DOHH2 (cell line): ENCODE results near the gene RIPOR3.

Source experiments
- H3F3A ChIP-seq: fragments of 200-600 bp; sonication (generic), shearing (Covaris generic); 2 replicates; pipeline ENCODE4 v1.6.0; 2016; ENCODE audit warnings: antibody characterized with exemption, mild to moderate bottlenecking; ENCODE audit not compliant: control insufficient read depth, insufficient read depth
- H3K27ac ChIP-seq: fragments of 200-600 bp; sonication (generic); 2 replicates; pipeline ENCODE4 v1.5.1; 2014; ENCODE audit warnings: low read depth, mild to moderate bottlenecking, low read length, moderate library complexity
- H3K27me3 ChIP-seq: fragments of 200-600 bp; sonication (generic); 2 replicates; pipeline ENCODE4 v1.6.1; 2014; ENCODE audit warnings: mild to moderate bottlenecking, low read length, mixed read lengths; ENCODE audit not compliant: control insufficient read depth
- H3K36me3 ChIP-seq: fragments of 200-600 bp; sonication (generic); 2 replicates; pipeline ENCODE4 v1.6.1; 2014; ENCODE audit warnings: mild to moderate bottlenecking, low read length, moderate library complexity, mixed read lengths; ENCODE audit not compliant: control insufficient read depth
- H3K4me1 ChIP-seq: fragments of 200-600 bp; sonication (generic); 2 replicates; pipeline ENCODE4 v1.6.1; 2014; ENCODE audit warnings: mild to moderate bottlenecking, low read length, mixed read lengths; ENCODE audit not compliant: control insufficient read depth
- H3K4me2 ChIP-seq: fragments of 200-600 bp; sonication (generic); 2 replicates; pipeline ENCODE4 v1.6.0; 2014; ENCODE audit warnings: mild to moderate bottlenecking, low read length, moderate library complexity
- H3K4me3 ChIP-seq: fragments of 200-600 bp; sonication (generic); 2 replicates; pipeline ENCODE4 v1.5.1; 2014; ENCODE audit warnings: mild to moderate bottlenecking, low read length, mixed read lengths
- H3K79me2 ChIP-seq: fragments of 200-600 bp; sonication (generic); 2 replicates; pipeline ENCODE4 v1.6.1; 2014; ENCODE audit warnings: mild to moderate bottlenecking, low read length, mixed read lengths; ENCODE audit not compliant: control insufficient read depth
- H3K9me2 ChIP-seq: fragments of 200-600 bp; sonication (generic); replicated peaks from 2 replicates; pipeline ENCODE4 v1.6.1; 2014; ENCODE audit warnings: mild to moderate bottlenecking, low read length, mixed read lengths; ENCODE audit not compliant: control insufficient read depth
- H3K9me3 ChIP-seq: fragments of 200-600 bp; sonication (generic); 2 replicates; pipeline ENCODE4 v1.6.1; 2014; ENCODE audit warnings: antibody characterized with exemption, low read length, mixed read lengths; ENCODE audit not compliant: control insufficient read depth, insufficient read depth
- H4K20me1 ChIP-seq: fragments of 200-600 bp; sonication (generic); 2 replicates; pipeline ENCODE4 v1.6.0; 2014; ENCODE audit warnings: low read depth, mild to moderate bottlenecking, antibody characterized with exemption, low read length, moderate library complexity; ENCODE audit not compliant: control insufficient read depth, insufficient read depth
- EZH2phosphoT487 ChIP-seq: fragments of 200-600 bp; sonication (generic); IDR thresholded peaks from 2 replicates; pipeline ENCODE4 v1.6.1; 2017; ENCODE audit warnings: borderline replicate concordance, mild to moderate bottlenecking, antibody characterized with exemption, low read length, moderate library complexity, mixed read lengths
- TF ChIP-seq, protein P1 (sequence below): fragments of 200-600 bp; sonication (generic); IDR thresholded peaks from one replicate; pipeline ENCODE4 v1.5.1; 2014; ENCODE audit warnings: antibody characterized with exemption, mild to moderate bottlenecking, low read depth, low read length; ENCODE audit not compliant: poor library complexity, severe bottlenecking

Gene RIPOR3

DNA sequence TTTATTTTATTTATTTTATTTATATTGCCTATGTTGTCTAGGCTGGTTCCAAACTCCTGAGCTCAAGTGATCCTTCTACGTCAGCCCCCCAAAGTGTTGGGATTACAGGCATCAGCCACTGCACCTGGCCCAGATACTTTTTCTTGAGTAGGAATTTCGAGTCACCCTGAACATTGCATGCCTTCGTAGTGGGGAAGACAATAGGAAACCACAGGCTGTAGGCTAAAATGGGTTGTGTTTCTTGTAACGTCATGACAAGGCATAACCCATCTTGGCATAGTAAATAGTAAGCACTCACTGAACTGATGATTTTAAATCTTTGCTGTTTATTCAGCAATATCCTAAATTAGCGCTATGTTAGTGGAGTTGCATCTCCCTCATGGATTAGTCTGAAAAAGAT, 146.2 kb downstream of the RIPOR3 start:
- Histone ChIP-seq H3K79me2 (peaks cover 65% of the 10 kb centered on the region), H3K36me3 (peaks cover 5% of the 10 kb centered on the region), H3K27me3 (no peaks in the 10 kb centered on the region), H3K4me1 (peaks cover 80% of the 10 kb centered on the region), H3K4me2 (no peak overlapping the region), H3K4me3 (no peak overlapping the region), H3F3A (peaks cover 22% of the 10 kb centered on the region), H3K27ac (no peak overlapping the region), H4K20me1 (peaks cover 6% of the 10 kb centered on the region; the same call in 1 of the 2 replicates), H3K9me3 (no peaks in the 10 kb centered on the region), H3K9me2 (no peaks in the 10 kb centered on the region)
- TF ChIP-seq EZH2phosphoT487: no peak
- TF ChIP-seq, protein P1, sequence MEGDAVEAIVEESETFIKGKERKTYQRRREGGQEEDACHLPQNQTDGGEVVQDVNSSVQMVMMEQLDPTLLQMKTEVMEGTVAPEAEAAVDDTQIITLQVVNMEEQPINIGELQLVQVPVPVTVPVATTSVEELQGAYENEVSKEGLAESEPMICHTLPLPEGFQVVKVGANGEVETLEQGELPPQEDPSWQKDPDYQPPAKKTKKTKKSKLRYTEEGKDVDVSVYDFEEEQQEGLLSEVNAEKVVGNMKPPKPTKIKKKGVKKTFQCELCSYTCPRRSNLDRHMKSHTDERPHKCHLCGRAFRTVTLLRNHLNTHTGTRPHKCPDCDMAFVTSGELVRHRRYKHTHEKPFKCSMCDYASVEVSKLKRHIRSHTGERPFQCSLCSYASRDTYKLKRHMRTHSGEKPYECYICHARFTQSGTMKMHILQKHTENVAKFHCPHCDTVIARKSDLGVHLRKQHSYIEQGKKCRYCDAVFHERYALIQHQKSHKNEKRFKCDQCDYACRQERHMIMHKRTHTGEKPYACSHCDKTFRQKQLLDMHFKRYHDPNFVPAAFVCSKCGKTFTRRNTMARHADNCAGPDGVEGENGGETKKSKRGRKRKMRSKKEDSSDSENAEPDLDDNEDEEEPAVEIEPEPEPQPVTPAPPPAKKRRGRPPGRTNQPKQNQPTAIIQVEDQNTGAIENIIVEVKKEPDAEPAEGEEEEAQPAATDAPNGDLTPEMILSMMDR: no peak

DNA sequence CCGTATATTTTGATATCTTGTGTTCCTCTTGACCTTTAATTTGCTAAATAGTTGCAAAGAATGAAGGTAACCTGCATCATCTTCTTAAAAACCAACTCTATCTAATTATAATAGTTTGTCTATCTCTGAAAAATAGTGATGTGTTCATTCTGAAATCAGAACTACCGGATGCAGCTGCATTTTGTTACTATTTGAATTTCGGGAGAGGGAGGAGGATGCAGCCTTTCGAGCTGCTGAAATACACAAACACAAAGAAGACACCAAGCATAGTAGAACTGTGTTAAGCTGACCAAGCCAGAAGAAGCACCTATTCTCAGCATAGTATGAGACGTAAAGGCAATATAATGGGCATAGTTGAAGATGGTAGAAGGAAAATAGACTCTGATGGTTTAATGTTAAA, 148.0 kb downstream of the RIPOR3 start:
- H3F3A ChIP-seq: peaks cover 29% of the 10 kb centered on the region
- no peaks in the 10 kb centered on the region for H3K9me2 ChIP-seq
- H3K4me2 ChIP-seq: peak overlapping the region; percentile 72
- TF ChIP-seq EZH2phosphoT487: no peak
- TF ChIP-seq, protein P1: no peak
- no peaks in the 10 kb centered on the region for H3K9me3 ChIP-seq
- peaks cover 70% of the 10 kb centered on the region for H3K79me2 ChIP-seq
- H4K20me1 ChIP-seq: peaks cover 10% of the 10 kb centered on the region
- peaks cover 8% of the 10 kb centered on the region for H3K36me3 ChIP-seq
- H3K4me1 ChIP-seq: peaks cover 80% of the 10 kb centered on the region
- peak overlapping the region; percentile 33 for H3K27ac ChIP-seq
- no peaks in the 10 kb centered on the region for H3K27me3 ChIP-seq
- peak overlapping the region; percentile 33 for H3K4me3 ChIP-seq

DNA sequence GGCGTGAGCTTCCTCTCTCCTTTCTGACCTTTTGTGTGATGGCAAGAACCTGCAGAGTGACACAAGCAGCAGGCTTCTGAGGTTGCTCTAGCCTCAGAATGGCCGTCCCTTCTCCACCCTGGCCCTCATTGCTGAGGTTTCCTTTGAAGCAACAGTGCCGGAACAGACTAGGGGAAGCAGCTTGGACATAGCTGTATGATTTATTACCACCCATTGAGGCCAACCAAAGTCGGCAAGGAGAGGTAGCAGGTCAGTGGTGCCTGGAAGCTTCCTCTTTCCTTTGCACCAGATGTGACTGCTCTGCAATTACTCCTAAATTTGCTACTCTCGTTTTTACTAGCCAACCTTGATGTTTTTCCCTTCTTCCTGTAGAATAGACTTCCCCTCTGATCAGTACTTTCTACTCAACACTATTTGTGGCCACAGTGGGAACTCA, 149.7 kb downstream of the RIPOR3 start:
- Histone ChIP-seq H4K20me1 (peaks cover 11% of the 10 kb centered on the region), H3K27me3 (no peaks in the 10 kb centered on the region), H3K79me2 (peaks cover 75% of the 10 kb centered on the region), H3K36me3 (peaks cover 8% of the 10 kb centered on the region), H3F3A (peaks cover 27% of the 10 kb centered on the region), H3K9me3 (no peaks in the 10 kb centered on the region), H3K27ac (peak overlapping the region; percentile 32), H3K4me1 (peaks cover 85% of the 10 kb centered on the region), H3K4me3 (peak overlapping the region; percentile 50), H3K4me2 (peak overlapping the region; percentile 72), H3K9me2 (no peaks in the 10 kb centered on the region)
- no peak for TF ChIP-seq EZH2phosphoT487
- TF ChIP-seq, protein P1: no peak
